Stimulated activated naive CD4-positive, alpha-beta T cell (primary cell): ENCODE data around the gene POM121L2.

Source experiments
- DNase-seq, 6 experiments: peaks; one replicate each; lab custom pipeline; 2025; lab: John Stamatoyannopoulos, UW

The POM121L2 gene

GRCh38 chr6:27312146-27312949, at the start of gene POM121L2:
Gene POM121L2 (minus strand): TSS chr6:27312273. CDS start chr6:27312170, 103 bp downstream.
- DNase-seq: peak; percentile 13 to 73 (median 51)

GRCh38 chr6:27359231-27359630, 47.2 kb upstream of the POM121L2 start:
- no peak for DNase-seq

- DNase-seq: no peak
Measured at GRCh38 chr6:27358786-27359185, 46.7 kb upstream of the POM121L2 start.

- DNase-seq: no peak
Measured at GRCh38 chr6:27352850-27353249, 40.8 kb upstream of the POM121L2 start.

- no peak for DNase-seq
Measured at GRCh38 chr6:27334141-27334540, 22.1 kb upstream of the POM121L2 start.

GRCh38 chr6:27333642-27334040, 21.6 kb upstream of the POM121L2 start:
- no peak for DNase-seq

- DNase-seq: peak; percentile 9 to 82 (median 48)
Measured at GRCh38 chr6:27332692-27333641, 20.9 kb upstream of the POM121L2 start.

- no peak for DNase-seq
Measured at GRCh38 chr6:27327023-27327738, 15.1 kb upstream of the POM121L2 start.

GRCh38 chr6:27321901-27322300, 9.8 kb upstream of the POM121L2 start:
- no peak for DNase-seq

GRCh38 chr6:27321370-27321769, 9.3 kb upstream of the POM121L2 start:
- DNase-seq: no peak

GRCh38 chr6:27318973-27319372, 6.9 kb upstream of the POM121L2 start:
- DNase-seq: no peak

GRCh38 chr6:27314046-27314445, 2.0 kb upstream of the POM121L2 start:
- DNase-seq: no peak

GRCh38 chr6:27312950-27313271, 838 bp upstream of the POM121L2 start:
- DNase-seq: no peak

- DNase-seq: no peak
Measured at GRCh38 chr6:27311806-27312145, 297 bp downstream of the POM121L2 start.

- DNase-seq: no peak
Measured at GRCh38 chr6:27303613-27304272, 8.3 kb downstream of the POM121L2 start.

GRCh38 chr6:27297857-27298730, 14.0 kb downstream of the POM121L2 start:
- no peak for DNase-seq

- no peak for DNase-seq
Measured at GRCh38 chr6:27297484-27297856, 14.6 kb downstream of the POM121L2 start.

- peak in 2 of 6 experiments; percentile 31 to 58 for DNase-seq
Measured at GRCh38 chr6:27296106-27296783, 15.8 kb downstream of the POM121L2 start.

GRCh38 chr6:27295301-27296079, 16.6 kb downstream of the POM121L2 start:
- peak in 1 of 6 experiments; percentile 58 for DNase-seq
